HepG2 (cell line): ENCODE results near the gene ERF. TPM values are rescaled to one million over a fixed set of nuclear protein-coding genes. Genes with fewer than 3 reads are reported as not detected.

Experiments
- CENPX ChIP-seq: sonication (generic); formaldehyde crosslinking; IDR thresholded peaks from 2 replicates; pipeline ENCODE4 v1.9.0; 2021; ENCODE audit warnings: mild to moderate bottlenecking, missing genetic modification reagents, moderate library complexity
- GTF2F1 ChIP-seq: fragments of 150-350 bp; IDR thresholded peaks from 2 replicates; pipeline ENCODE4 v1.6.1; 2014; ENCODE audit warnings: low read length
- KLF12 ChIP-seq: sonication (generic); formaldehyde crosslinking; IDR thresholded peaks from 2 replicates; pipeline ENCODE4 v1.4.0; 2020; ENCODE audit warnings: missing genetic modification reagents, borderline replicate concordance
- SETDB1 ChIP-seq: sonication (generic); formaldehyde crosslinking; IDR thresholded peaks from 2 replicates; pipeline ENCODE4 v1.5.1; 2020; ENCODE audit warnings: missing genetic modification reagents, mild to moderate bottlenecking, borderline replicate concordance
- ZBTB42 ChIP-seq: sonication (generic); formaldehyde crosslinking; IDR thresholded peaks from 2 replicates; pipeline ENCODE4 v1.5.0; 2020; ENCODE audit warnings: mild to moderate bottlenecking, missing genetic modification reagents
- ZNF101 ChIP-seq: sonication (generic); formaldehyde crosslinking; IDR thresholded peaks from 2 replicates; pipeline ENCODE4 v1.4.0; 2020; ENCODE audit warnings: mild to moderate bottlenecking, low read depth, missing genetic modification reagents, borderline replicate concordance
- polyA plus RNA-seq, 8 experiments: library from polyadenylated mRNA; depleted of rRNA in 3 of 8; stranded (reverse) in 7 of 8; unstranded in 1 of 8; fragments of >200 nt; fragmentation: Illumina TruSeq in 4 of 8; extraction: Trizol in 4 of 8; gene quantifications; 2 replicates each; pipeline versions ENCODE4 v1.2.1 to v1.2.3, GENCODE V29; 2011 to 2016; ENCODE audit warnings: low read depth in 4 of 8, missing spikeins in 1 of 8, mixed read lengths in 1 of 8; ENCODE audit not compliant: insufficient read depth in 1 of 8
- total RNA-seq, 5 experiments: library from RNA; depleted of rRNA; stranded (reverse); fragments of >200 nt; fragmentation: Illumina TruSeq; extraction: Trizol; gene quantifications; 2 replicates each; pipeline ENCODE4 v1.2.3, GENCODE V29; 2016; ENCODE audit warnings: low read depth in 1 of 5
- TF ChIP-seq, protein P1 (sequence below): sonication (generic); formaldehyde crosslinking; conservative IDR thresholded peaks from 2 replicates; pipeline ENCODE4 v1.8.1; 2023; ENCODE audit warnings: missing genetic modification reagents
- TF ChIP-seq, protein P2 (sequence below): sonication (generic); formaldehyde crosslinking; IDR thresholded peaks from 2 replicates; pipeline ENCODE4 v1.4.0; 2020; ENCODE audit warnings: missing genetic modification reagents
- TF ChIP-seq, protein P3 (sequence below): IDR thresholded peaks from 2 replicates; pipeline ENCODE4 v1.6.1; 2016
- TF ChIP-seq, protein P4 (sequence below): sonication (generic); formaldehyde crosslinking; conservative IDR thresholded peaks from 2 replicates; pipeline ENCODE4 v1.8.0; 2022; ENCODE audit warnings: low read depth, missing genetic modification reagents
- TF ChIP-seq, protein P5 (sequence below): sonication (generic); formaldehyde crosslinking; IDR thresholded peaks from 2 replicates; pipeline ENCODE4 v1.9.0; 2021; ENCODE audit warnings: missing genetic modification reagents, mild to moderate bottlenecking, borderline replicate concordance
- TF ChIP-seq, protein P6 (sequence below): sonication (generic); formaldehyde crosslinking; IDR thresholded peaks from 2 replicates; pipeline ENCODE4 v1.4.0; 2020; ENCODE audit warnings: missing genetic modification reagents

ERF gene
- total and polyA plus RNA-seq, 2 of the 13 experiments (the other 11 are each of a cell fraction or from before 2014, with no cell fraction given), result 67.1 to 69.9 TPM

DNA sequence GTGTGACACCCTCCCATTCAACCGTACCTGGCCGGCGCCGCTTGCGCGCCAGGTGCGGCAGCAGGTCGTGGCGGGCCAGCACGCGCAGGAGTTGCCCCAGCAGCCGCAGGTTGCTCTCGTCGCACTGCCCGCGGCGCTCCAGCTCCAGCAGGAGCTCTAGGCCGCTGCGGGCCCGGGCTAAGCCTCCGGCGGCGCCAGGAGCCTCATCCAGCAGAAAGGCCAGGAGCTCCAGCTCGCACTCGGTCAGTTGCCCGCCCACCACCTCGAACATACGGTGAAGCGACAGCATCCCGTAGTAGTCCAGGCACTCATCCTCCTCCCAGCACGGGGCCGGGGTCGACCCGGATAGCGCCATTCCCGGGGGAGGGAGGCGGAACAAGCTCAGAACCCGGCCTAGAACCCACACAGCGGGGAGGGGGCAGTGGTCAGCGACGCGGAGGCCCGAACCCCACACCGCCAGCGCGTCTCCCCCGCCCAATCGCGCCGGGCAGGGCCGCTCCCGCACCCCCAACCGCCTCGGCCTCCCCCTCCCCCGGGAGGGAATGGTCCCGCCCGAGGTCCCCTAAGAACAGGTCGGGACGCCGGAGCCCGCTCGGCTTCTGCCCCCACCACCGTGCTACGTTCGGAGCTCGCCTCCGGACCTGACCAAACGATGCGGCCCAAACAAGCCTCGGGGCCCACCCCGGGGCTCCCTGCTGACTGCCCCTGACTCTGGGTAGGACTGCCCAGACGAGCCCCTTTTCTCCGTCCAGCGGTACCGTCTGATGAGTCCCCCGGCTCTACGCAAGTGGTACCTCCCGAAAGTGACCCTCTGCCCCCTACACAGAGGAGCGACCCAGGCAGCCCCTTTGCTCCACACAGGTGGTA is 38.0 kb downstream of the ERF start (continued):
- TF ChIP-seq, protein P1, sequence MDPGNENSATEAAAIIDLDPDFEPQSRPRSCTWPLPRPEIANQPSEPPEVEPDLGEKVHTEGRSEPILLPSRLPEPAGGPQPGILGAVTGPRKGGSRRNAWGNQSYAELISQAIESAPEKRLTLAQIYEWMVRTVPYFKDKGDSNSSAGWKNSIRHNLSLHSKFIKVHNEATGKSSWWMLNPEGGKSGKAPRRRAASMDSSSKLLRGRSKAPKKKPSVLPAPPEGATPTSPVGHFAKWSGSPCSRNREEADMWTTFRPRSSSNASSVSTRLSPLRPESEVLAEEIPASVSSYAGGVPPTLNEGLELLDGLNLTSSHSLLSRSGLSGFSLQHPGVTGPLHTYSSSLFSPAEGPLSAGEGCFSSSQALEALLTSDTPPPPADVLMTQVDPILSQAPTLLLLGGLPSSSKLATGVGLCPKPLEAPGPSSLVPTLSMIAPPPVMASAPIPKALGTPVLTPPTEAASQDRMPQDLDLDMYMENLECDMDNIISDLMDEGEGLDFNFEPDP (CRISPR knock-in tag), result no peak
- TF ChIP-seq, protein P2, sequence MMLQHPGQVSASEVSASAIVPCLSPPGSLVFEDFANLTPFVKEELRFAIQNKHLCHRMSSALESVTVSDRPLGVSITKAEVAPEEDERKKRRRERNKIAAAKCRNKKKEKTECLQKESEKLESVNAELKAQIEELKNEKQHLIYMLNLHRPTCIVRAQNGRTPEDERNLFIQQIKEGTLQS, result no peak
- TF ChIP-seq, protein P3, sequence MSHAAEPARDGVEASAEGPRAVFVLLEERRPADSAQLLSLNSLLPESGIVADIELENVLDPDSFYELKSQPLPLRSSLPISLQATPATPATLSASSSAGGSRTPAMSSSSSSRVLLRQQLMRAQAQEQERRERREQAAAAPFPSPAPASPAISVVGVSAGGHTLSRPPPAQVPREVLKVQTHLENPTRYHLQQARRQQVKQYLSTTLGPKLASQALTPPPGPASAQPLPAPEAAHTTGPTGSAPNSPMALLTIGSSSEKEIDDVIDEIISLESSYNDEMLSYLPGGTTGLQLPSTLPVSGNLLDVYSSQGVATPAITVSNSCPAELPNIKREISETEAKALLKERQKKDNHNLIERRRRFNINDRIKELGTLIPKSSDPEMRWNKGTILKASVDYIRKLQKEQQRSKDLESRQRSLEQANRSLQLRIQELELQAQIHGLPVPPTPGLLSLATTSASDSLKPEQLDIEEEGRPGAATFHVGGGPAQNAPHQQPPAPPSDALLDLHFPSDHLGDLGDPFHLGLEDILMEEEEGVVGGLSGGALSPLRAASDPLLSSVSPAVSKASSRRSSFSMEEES (CRISPR knock-in tag), result no peak
- TF ChIP-seq ZBTB42 (CRISPR knock-in tag) (0 out of 2 replicates have a peak, but pooled peaks have one; percentile 8), SETDB1 (CRISPR knock-in tag) (no peak), KLF12 (CRISPR knock-in tag) (no peak), CENPX (CRISPR knock-in tag) (no peak), ZNF101 (no peak), GTF2F1 (no peak)
- TF ChIP-seq, protein P4, sequence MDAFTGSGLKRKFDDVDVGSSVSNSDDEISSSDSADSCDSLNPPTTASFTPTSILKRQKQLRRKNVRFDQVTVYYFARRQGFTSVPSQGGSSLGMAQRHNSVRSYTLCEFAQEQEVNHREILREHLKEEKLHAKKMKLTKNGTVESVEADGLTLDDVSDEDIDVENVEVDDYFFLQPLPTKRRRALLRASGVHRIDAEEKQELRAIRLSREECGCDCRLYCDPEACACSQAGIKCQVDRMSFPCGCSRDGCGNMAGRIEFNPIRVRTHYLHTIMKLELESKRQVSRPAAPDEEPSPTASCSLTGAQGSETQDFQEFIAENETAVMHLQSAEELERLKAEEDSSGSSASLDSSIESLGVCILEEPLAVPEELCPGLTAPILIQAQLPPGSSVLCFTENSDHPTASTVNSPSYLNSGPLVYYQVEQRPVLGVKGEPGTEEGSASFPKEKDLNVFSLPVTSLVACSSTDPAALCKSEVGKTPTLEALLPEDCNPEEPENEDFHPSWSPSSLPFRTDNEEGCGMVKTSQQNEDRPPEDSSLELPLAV (CRISPR knock-in tag), result no peak
- TF ChIP-seq, protein P5, sequence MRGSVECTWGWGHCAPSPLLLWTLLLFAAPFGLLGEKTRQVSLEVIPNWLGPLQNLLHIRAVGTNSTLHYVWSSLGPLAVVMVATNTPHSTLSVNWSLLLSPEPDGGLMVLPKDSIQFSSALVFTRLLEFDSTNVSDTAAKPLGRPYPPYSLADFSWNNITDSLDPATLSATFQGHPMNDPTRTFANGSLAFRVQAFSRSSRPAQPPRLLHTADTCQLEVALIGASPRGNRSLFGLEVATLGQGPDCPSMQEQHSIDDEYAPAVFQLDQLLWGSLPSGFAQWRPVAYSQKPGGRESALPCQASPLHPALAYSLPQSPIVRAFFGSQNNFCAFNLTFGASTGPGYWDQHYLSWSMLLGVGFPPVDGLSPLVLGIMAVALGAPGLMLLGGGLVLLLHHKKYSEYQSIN (CRISPR knock-in tag), result no peak
- TF ChIP-seq, protein P6, sequence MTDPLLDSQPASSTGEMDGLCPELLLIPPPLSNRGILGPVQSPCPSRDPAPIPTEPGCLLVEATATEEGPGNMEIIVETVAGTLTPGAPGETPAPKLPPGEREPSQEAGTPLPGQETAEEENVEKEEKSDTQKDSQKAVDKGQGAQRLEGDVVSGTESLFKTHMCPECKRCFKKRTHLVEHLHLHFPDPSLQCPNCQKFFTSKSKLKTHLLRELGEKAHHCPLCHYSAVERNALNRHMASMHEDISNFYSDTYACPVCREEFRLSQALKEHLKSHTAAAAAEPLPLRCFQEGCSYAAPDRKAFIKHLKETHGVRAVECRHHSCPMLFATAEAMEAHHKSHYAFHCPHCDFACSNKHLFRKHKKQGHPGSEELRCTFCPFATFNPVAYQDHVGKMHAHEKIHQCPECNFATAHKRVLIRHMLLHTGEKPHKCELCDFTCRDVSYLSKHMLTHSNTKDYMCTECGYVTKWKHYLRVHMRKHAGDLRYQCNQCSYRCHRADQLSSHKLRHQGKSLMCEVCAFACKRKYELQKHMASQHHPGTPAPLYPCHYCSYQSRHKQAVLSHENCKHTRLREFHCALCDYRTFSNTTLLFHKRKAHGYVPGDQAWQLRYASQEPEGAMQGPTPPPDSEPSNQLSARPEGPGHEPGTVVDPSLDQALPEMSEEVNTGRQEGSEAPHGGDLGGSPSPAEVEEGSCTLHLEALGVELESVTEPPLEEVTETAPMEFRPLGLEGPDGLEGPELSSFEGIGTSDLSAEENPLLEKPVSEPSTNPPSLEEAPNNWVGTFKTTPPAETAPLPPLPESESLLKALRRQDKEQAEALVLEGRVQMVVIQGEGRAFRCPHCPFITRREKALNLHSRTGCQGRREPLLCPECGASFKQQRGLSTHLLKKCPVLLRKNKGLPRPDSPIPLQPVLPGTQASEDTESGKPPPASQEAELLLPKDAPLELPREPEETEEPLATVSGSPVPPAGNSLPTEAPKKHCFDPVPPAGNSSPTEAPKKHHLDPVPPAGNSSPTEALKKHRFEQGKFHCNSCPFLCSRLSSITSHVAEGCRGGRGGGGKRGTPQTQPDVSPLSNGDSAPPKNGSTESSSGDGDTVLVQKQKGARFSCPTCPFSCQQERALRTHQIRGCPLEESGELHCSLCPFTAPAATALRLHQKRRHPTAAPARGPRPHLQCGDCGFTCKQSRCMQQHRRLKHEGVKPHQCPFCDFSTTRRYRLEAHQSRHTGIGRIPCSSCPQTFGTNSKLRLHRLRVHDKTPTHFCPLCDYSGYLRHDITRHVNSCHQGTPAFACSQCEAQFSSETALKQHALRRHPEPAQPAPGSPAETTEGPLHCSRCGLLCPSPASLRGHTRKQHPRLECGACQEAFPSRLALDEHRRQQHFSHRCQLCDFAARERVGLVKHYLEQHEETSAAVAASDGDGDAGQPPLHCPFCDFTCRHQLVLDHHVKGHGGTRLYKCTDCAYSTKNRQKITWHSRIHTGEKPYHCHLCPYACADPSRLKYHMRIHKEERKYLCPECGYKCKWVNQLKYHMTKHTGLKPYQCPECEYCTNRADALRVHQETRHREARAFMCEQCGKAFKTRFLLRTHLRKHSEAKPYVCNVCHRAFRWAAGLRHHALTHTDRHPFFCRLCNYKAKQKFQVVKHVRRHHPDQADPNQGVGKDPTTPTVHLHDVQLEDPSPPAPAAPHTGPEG (CRISPR knock-in tag), result no peak
